Measurements from ENCODE around the gene VSIR.

Gene VSIR

DNA sequence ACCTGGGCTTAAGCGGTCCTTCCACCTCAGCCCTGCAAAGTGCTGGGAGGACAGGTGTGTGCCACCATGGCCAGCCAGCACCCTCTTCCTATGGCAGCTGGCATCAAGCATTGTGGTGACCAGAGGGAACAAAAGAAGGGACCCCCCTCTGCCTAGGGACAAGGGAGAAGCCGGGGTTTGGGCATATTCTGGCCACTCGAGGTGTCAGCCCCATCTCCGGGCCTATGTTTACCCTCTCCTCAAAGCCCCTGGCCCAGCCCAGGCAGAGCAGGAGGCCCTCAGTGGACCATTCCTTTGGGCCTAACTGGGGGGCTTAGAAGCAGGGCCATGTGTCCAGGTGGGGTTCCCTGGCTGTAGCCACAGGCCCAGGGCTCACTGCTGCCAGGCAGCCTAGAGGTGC lies 23.9 kb downstream of the VSIR start:
- in situ Hi-C loops (cut with HindIII; ENCODE audit: low sequenced_read_pairs): no loop called here

DNA sequence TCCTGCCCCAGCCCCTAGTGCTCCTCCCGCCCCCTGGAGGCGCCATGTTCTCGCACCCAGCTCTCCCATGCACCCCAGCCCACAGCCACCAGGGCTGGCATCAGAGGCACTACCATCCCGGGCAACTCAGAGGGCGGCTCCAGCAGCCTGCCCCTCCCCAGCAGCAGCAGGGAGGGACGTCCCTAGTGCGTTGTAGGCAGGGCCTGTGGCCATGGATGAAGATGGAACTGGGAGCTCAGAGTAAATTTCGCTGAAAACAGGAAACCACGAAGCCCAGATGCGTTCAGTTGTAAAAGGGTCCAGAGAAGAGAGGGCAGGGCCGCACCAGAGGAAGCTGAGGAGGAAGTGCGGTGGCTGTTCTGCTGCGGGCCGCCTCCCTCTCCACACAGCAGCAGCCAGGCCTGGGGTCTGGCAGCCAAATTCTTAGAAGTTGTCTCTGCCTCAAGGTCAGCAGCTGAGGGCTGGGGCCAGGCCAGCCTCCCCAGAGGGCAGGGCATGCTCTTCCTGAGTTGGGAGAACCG lies 24.6 kb downstream of the VSIR start:
- in situ Hi-C loops (cut with HindIII; ENCODE audit: low sequenced_read_pairs): no loop called here

DNA sequence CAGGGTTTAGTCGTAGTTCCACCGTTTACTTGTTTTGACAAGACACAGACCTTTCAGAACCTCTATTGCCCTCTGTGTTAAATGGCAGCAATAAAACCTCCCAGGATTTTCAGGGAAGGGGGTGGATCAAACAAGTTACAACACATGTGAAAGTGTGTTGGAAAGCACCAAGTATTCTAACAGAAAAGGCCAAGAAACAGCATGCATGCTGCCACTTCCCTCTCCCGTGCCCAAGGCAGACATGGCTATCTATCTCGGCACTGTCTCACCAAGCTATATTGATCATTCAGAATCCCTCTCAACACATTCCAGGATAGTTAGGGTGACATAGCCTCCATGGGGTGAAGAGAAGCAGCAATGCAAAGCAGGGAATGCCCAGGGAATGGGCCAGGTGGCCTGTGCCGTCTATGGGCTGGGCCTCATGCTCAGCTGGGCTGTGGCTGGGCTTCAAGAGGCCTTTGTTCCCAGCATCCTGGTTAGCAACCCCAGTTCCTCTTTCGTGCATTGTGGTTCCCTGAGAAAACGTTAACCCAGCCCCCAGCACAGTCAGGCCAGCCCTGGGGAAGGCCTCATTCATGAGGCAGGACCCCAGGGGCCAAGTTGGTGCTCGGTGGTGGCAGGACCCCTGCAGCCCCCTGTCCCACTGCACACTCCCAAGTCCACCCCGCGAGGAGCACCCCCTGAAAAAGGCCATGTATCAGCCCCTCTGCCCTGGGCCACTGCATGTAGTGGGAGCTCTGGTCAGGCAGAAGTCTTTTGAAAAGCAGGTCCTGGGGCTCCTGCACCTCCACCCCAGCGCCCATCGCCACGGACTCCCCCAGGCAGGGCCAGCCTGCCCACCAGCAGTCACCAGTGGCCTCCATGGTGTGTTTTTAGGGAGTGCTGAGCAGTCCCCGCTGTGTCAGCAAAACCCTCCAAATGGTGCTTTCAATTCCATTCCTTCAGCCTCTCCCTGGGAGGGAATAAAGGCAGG lies 25.5 kb downstream of the VSIR start:
- in situ Hi-C loops (cut with HindIII; ENCODE audit: low sequenced_read_pairs): no loop called here

DNA sequence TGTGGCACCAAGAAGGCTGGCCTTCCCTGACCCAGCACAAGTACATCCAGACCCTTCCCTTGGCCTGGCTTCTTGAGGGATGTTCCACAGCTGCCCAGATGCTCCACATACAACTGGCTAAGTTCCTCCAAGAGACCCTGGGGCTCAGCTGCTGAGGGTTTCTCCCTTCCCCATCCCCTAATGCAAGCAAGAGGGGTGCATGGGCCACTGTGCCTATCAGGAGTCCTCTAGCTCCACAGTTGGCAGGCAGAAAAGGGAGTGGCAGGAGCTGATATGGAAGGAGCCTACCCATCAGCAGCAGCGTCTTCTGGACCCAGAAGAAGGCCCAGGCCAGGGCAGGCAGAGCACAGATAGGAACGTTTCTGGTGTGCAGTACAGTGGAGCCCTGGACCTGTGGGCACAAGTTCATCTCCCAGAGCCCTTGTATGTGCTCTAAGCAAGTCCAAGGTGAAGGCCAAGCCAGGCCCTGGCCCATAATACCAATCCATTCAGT lies 26.2 kb downstream of the VSIR start:
- in situ Hi-C loops (cut with HindIII; ENCODE audit: low sequenced_read_pairs): no loop called here

DNA sequence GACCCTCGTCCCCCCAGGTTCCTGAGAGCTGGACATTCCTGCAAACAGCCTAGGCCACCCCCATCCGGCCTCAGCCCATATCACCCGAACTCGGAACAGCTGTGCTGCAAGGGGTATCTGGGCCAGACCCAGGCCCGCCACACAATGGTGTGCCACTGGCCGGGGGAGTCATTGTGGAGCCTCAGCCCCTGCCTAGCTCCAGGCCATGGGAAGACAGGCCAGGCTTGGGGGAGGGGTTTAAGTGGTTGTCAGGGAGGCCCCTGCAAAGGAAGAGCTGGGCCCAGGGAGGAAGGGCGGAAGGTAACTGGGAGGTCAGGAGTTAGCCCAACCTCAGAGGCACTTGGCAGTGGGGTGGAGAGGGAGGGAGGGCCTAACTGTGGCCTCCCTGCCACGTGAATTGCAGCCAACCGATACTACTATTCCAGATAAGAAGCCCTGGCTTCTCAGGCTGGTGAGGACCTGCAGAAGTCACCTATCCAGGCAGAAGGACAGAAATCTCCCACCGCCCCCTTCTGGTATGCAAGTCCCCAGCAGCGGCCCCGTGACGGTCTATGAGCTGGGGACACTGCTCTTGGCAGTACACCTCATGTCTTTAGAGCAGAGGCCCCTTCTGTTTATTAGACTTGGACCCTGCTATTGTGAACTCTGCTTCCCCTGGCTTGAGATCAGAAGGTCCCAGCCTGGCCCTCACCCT lies 26.8 kb downstream of the VSIR start:
- in situ Hi-C loops (cut with HindIII; ENCODE audit: low sequenced_read_pairs): no loop called here

DNA sequence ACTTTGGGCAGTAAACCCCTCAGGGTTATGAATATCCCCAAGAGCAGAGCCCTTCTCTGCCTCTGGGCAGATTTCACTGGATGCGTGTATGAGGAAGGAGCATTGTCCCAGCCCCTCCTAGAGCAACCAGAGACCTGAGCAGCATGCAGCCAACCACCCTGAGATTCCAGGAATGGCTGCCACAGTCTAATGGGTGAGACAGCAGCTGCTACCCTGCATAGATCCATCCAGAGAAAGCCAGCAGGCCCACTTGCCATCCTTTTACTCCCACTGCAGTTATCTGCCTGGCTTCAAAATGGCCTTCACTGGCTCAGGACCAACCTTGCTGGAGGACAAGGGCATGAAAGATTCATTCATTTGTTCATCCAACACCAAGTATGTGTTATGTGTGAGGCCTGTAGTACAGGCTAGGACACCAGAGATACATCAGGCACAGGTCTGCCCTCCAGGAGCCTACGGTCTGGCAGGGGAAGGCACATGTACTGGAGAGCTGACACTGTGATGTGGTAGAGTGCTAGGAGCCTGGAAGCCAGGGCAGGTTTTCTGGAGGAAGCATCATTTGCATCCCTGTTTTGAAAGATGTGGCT lies 27.6 kb downstream of the VSIR start:
- in situ Hi-C loops (cut with HindIII; ENCODE audit: low sequenced_read_pairs): no loop called here

DNA sequence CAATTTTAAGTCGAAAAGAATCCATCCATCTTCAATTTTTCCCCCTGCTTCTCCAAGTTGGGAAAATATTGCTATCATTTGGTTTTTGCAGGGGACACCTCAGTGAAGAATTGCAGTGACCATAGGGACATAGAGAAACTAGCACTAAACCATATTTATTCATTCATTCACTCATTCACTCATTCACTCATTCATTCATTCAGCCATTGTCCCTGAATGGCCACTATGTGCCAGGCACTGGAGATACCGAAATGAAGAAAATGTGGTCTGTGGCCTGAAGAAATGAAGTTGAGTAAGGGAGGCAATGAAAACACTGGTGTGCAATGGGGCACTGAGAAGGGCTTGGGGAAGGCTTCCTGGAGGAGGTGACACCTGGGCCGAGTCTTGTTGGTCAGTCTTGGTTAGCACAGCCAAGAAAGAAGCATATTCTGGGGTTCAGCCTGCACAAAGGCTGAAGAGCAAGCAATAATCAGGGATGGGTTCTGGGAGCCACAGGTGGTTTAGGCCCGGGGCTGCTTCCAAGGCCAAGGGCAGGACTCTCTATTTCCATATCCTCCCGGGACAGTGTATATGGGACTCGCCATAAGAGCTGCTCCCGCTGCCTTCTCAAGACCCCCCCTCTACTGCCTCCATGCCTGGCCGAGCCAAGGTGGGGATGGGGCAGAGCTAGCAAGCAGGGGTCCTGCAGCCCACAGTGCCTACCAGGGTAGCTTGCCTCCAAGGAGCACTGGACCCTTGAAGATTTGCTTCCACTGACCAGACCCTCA lies 28.2 kb downstream of the VSIR start:
- in situ Hi-C loops (cut with HindIII; ENCODE audit: low sequenced_read_pairs): no loop called here

DNA sequence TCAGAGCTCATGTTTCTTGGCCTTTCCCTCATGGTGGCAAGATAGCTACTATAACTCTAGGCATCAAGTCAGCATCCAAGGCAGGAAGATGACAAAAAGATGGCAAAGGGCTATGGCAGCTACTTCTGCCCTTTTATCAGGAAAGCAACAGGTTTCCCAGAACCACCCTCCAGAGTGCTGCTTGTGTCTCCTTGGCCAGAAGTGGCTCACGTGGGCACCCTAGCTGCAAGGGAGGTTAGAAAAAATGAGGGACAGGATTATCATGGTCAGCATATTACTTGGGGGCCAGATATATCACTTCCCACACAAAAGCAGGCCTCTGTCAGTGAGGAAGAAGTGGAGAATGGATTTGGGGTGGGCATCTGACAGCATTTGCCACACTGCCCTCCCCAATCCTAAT lies 29.5 kb downstream of the VSIR start:
- in situ Hi-C loops (cut with HindIII; ENCODE audit: low sequenced_read_pairs): no loop called here

DNA sequence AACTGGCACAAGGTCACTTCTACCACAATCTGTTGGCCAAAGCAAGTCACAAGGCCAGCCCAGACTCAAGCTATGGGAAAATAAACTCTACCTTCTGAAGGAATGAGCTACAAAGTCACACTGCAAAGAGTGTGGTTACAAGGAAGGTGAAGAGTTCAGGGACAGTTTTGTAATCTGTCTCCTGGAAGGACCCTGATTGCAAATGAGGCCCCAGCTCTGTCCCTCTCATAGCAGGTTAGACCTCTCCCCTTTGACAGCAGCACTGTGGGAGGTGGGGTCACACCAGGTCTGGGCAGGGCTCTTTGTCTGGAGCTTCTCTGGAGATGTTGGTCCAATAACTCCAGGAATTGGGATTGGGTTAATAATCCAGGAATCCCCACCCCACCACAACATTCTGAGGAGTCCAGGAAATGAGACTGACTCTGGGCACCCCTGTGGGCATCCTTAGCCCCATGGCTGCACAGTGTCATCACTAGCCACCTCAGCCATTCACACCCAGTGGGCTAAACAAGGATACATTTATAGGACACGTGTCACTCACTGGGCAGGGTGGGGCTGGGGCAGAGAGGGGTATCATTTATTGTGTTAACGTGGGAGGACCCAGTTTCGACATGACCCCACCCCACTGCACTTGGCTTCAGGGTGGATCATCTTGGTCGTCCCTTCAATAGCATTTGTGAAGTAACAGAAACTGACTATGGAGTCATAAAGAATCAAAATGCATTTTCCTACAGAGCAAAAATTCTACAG lies 30.1 kb downstream of the VSIR start:
- in situ Hi-C loops (cut with HindIII; ENCODE audit: low sequenced_read_pairs): no loop called here

DNA sequence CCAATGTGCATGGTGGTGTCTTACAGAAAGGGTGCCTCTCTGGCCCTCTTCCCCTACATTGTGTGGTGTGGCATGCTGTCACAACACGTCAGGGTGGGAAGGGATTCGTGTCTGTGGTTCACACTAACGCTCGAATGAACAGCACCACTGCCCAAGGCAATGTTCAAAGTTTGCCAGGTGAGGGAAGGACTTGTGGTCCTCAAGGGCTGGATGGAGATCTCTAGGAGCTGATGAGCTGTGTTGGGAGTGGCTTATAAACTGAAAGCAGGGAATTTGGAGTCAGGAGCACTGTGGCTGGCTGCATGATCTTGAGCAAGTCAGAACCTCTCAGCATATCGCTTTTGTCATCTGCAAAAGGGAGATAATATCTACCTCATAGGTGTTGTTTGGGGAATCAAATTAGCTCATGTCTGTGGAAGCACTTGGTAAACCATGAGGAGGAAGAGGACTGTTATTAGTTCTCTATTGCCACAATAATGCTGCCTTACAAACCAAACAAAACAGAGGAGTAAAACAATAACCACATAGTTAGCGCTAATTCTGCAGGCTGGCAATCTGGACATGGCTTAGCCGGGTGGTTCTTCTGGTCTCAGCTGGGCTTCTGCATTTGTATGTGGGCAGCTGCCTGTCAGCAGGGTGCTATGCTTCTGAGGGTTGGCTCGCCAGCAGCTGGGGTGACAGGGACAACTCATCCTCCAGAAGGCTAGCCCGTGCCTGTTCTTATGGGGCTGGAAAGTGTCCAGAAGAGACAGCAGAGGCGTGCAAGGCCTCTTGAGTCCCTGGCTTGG lies 30.8 kb downstream of the VSIR start:
- in situ Hi-C loops (cut with HindIII; ENCODE audit: low sequenced_read_pairs): no loop called here

DNA sequence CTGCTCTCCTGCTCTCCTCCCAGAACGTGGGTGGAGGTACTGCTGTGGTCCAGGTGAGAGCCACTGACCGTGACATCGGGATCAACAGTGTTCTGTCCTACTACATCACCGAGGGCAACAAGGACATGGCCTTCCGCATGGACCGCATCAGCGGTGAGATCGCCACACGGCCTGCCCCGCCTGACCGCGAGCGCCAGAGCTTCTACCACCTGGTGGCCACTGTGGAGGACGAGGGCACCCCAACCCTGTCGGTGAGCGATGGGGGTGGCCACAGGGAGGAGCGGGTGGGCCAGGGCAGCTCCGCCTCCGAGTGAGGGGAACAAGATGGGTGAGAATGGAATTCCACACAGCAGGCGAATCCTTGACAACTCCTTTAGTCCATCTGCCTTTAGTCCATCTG lies 31.6 kb downstream of the VSIR start:
- in situ Hi-C loops (cut with HindIII; ENCODE audit: low sequenced_read_pairs): no loop called here

DNA sequence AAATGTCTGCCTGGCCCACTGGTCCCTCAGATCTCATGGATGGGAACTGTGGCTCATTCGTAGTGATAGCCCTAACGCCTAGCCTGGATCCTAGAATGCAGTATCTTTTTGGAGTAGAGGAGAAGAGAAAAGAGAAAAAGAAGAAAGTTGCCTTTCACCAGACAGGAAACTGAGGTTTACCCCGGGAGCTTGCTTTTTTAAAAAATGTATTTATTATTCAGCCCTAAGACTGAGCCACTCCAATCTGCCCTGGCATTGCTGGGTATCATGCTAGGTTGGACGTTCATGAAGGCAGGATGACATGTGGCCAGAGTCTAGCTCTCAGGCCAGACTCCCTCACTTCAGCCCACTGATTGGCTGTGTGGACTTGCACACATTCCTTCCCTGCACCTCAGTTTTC lies 32.3 kb downstream of the VSIR start:
- in situ Hi-C loops (cut with HindIII; ENCODE audit: low sequenced_read_pairs): no loop called here

DNA sequence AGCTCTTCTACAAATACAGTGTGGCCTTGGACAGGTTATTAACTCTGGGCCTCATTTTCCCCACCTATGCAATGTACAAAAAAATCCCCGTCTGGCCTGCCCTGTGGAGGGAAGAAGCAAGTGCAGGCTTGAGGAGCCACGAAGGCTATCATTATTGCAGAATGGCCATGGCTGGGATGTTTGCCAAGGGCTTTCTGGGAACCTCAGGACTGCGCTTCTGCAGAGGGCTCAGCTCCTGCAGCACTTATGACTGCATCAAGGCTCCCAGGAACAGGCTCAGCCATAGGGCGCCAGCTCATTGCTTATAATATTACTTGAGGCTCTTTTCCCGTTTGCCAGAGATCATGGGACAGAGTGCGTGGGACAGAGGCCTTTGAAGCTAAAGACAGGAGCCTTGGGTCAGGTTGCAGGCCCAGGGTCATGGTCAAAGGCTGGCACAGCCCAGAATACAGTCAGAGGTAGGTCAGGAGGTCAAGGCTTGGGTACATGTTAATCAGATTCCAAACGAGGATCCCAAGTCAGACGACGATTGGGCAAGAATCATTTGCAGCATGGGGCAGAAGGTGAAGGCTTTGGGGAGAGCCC lies 33.2 kb downstream of the VSIR start:
- in situ Hi-C loops (cut with HindIII; ENCODE audit: low sequenced_read_pairs): no loop called here

DNA sequence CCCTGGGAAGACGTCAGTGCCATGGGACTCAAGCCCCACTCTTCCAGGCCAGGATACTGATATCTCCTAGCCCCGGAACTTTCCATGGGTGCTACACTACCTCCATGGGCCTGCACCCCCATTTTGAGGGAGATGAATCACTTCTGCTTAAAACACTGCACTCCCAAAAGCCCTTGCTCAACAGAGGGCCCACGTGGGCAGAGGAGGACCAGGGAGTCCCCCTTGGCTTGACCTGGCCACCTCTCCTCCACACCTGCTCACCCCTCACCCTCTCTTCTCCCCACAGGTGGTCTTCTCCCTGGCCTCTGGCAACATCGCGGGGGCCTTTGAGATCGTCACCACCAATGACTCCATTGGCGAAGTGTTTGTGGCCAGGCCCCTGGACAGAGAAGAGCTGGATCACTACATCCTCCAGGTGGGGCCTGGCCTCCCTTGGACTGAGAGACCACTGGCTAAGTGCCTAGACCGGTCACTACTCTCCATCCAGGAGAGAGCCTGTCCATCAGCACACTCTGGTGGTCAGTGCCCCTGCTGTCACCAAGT lies 33.9 kb downstream of the VSIR start:
- in situ Hi-C loops (cut with HindIII; ENCODE audit: low sequenced_read_pairs): no loop called here

DNA sequence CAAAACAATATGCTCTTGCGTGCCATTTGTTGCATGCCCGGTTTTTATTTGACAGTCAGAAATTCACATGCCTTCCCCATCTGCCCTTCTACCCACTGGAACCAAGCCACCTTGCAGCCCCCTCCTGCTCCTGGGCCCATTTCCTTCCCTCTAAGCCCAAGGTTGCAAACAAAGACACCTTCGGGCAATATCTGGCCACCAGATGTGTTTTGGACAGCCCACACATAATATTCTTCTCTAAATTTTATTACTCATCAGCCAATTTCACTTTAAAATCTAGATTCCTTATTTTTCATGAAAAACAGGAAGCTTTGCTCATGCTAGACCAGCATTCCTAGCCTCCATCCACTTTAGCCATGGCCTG lies 35.5 kb downstream of the VSIR start:
- in situ Hi-C loops (cut with HindIII; ENCODE audit: low sequenced_read_pairs): no loop called here

DNA sequence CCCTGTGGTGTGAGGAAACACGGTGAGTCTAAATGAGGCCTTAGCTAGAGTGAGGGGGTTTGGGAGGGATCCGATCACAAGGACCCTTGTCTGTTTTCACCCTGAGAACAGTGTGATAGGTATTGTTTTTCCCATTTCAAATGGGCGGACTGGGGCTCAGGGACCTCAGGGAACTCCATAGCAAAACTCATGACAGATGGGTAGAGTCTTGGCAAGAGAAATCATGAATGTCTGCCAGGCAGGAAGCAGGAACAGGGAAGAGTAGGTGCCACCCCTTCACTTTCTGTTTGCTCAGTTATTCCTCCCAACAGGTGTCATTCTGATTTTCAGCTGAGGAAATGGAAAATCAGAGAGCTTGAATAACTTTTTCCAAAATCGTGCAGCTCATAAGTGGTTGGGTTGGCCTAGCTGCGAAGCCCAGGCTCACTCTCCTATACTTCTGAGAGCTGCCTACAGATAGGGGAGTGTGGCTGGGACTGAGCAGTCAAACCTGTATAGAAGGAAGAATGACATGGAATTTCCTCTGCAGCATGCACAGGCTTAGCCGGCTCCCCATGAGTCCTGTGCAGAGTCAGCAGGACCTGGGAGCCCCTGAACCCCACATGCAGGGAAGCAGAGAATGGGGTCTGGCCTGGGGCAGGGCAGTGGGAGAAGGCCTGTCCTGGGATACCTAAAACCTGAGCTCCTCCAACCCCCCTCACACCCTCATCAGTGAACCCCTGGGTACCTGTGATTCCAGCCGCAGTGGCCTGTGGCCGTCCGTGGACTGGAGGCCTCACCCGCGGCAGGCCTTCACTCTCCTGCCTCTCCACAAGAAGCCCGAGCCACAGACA lies 36.1 kb downstream of the VSIR start:
- in situ Hi-C loops (cut with HindIII; ENCODE audit: low sequenced_read_pairs): no loop called here

DNA sequence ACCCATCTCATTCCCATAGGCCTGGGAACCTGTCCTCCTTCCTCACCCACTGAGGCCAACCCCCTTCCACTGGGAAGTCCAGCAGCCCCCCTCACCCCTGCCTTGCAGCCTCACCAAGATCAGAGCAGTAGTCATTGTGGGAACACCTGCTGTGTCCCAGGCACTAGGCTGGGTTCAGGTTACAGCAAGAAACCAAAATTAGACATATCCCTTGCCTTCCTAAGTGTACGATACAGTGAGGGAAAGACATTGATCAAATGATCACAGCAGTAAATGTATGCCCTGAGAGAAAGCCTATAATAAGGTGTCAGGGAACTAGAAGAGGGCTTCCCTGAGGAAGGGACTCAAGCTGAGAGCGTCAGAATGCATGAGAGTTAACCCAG lies 36.8 kb downstream of the VSIR start:
- in situ Hi-C loops (cut with HindIII; ENCODE audit: low sequenced_read_pairs): no loop called here

Data from endothelial cell of hepatic sinusoid (primary cell).